ENCODE data around the gene MTHFR. TPM values are rescaled to one million over a fixed set of nuclear protein-coding genes. Genes with fewer than 3 reads are reported as not detected.

The MTHFR gene
- total RNA-seq, 1 donor, result 32.6 TPM

DNA sequence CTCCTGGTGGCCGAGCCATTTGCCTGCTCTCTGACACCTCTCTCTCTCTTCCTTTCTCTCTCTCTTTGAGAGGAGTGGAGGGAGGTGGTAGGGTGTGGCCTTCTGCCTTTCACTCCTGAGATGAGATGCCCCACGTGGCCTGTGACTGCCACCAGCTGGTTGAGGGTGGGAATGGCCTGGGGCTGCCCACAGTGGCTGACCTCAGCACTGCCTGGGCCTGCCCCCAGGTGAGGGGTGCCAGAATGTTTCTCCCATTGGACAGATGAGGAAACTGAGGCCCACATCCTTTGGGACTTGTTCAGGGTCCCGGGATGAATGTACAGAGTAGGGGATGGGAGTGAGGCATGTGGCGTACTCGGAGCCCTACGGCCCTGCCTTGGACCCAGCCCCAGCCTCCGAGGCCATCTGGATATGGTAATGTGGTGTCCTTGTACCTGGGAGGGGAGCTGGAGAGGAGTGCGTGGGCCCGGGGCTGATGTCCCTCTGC, 56.5 kb downstream of the MTHFR start:
- Histone ChIP-seq H3K4me2 (ENCODE audit: insufficient read depth, low read length) (no peak overlapping the region), H3K36me3 (ENCODE audit: insufficient read depth, low read length) (peaks cover 24% of the 10 kb centered on the region), H4K20me1 (ENCODE audit: insufficient read depth, low read length) (peaks cover 34% of the 10 kb centered on the region), H3K27me3 (ENCODE audit: insufficient read depth, low read length) (no peaks in the 10 kb centered on the region), H3K27ac (ENCODE audit: low read depth, low read length) (no peak overlapping the region), H3K9me3 (ENCODE audit: low read depth, low read length) (no peaks in the 10 kb centered on the region), H3K4me3 (ENCODE audit: insufficient read depth, low read length) (no peak overlapping the region), H3K79me2 (ENCODE audit: insufficient read depth, low read length) (no peaks in the 10 kb centered on the region), H2AFZ (ENCODE audit: low read length) (no peak overlapping the region), H3K4me1 (ENCODE audit: insufficient read depth, low read length) (no peaks in the 10 kb centered on the region)
- TF ChIP-seq, protein P1, sequence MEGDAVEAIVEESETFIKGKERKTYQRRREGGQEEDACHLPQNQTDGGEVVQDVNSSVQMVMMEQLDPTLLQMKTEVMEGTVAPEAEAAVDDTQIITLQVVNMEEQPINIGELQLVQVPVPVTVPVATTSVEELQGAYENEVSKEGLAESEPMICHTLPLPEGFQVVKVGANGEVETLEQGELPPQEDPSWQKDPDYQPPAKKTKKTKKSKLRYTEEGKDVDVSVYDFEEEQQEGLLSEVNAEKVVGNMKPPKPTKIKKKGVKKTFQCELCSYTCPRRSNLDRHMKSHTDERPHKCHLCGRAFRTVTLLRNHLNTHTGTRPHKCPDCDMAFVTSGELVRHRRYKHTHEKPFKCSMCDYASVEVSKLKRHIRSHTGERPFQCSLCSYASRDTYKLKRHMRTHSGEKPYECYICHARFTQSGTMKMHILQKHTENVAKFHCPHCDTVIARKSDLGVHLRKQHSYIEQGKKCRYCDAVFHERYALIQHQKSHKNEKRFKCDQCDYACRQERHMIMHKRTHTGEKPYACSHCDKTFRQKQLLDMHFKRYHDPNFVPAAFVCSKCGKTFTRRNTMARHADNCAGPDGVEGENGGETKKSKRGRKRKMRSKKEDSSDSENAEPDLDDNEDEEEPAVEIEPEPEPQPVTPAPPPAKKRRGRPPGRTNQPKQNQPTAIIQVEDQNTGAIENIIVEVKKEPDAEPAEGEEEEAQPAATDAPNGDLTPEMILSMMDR (IDR thresholded peaks at IDR 0.05; ENCODE audit: extremely low read depth, low read depth, low read length), result peak; percentile 27
- DNase-seq (ENCODE audit: insufficient read length, low spot score, missing footprints), result peak; percentile 63

DNA sequence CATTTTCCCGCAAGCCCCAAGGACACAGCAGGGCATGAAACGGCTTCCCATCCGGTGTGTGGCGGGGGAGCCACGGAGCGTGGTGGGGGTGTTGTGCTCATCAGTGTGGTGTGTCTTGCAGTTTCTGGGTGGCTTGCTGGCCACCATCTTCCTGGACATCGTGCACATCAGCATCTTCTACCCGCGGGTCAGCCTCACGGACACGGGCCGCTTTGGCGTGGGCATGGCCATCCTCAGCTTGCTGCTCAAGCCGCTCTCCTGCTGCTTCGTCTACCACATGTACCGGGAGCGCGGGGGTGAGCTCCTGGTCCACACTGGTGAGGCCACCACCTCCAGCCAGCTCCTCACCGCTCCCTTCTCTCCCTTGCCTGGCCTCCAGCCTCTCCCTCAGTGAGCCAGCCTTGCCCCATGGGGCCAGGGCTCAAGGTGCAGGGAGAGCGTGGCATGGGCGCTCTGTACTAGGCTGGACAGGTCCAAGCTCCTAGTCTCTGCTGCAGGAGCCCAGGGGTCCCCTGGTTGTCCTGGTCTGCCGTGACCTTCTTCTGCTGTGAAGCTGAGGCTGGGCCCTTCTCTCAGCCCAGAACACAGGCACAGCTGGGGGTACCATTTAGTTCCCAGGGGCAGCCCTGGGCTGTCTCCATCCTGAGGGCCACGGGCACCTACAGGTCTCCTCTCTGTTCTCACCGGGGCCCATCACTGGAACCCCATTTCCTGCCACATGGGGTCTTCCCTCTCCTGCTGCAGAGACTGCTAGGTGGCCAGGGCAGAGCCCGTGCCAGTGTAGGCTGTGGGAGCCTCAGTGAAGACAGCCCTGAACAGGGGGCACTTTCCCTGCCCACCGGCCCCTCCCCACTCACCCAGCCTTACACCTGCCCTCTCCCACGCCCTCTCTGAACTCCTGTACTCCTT, 57.2 kb downstream of the MTHFR start:
- TF ChIP-seq, protein P1 (IDR thresholded peaks at IDR 0.05; ENCODE audit: extremely low read depth, low read depth, low read length), result no peak
- peak; percentile 53 for DNase-seq (ENCODE audit: insufficient read length, low spot score, missing footprints)
- Histone ChIP-seq H3K36me3 (ENCODE audit: insufficient read depth, low read length) (peaks cover 24% of the 10 kb centered on the region), H3K27me3 (ENCODE audit: insufficient read depth, low read length) (no peaks in the 10 kb centered on the region), H3K4me3 (ENCODE audit: insufficient read depth, low read length) (no peak overlapping the region), H3K79me2 (ENCODE audit: insufficient read depth, low read length) (no peaks in the 10 kb centered on the region), H3K27ac (ENCODE audit: low read depth, low read length) (no peak overlapping the region), H3K4me2 (ENCODE audit: insufficient read depth, low read length) (no peak overlapping the region), H3K9me3 (ENCODE audit: low read depth, low read length) (no peaks in the 10 kb centered on the region), H4K20me1 (ENCODE audit: insufficient read depth, low read length) (peaks cover 34% of the 10 kb centered on the region), H3K4me1 (ENCODE audit: insufficient read depth, low read length) (no peaks in the 10 kb centered on the region), H2AFZ (ENCODE audit: low read length) (no peak overlapping the region)

DNA sequence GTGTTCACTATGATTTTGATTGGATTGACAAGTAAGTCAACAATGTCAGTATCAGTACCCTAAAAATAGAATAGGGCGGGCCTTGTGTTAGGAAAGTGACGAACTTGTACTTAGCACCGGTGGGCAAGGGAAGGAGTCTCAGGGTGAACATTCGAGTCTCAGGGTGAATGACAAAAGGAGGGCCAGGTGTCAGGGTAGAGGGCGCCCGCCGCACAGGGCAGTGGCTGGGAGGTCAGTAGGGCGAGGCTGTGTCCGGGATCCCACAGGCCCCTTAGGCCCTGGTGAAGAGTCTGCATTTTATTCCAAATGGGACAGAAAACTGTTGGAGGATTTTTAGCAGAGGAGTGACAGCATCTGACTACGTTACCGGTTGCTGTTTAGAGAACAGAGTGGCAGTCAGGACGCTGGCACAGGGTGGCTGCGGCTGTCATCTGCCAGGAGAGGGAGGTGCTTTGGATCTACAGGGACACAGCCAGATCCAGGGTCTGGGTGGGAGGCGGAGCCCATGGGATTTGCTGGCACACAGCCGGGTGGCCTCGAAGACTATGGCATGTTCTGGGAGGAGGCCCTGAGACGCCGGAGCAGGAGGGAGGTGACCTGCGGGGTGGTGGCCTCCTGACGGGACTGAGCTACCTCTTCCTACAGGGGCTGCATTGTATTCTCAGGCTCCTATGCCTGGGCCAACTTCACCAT, 58.8 kb downstream of the MTHFR start:
- TF ChIP-seq, protein P1 (IDR thresholded peaks at IDR 0.05; ENCODE audit: extremely low read depth, low read depth, low read length), result no peak
- Histone ChIP-seq H3K9me3 (ENCODE audit: low read depth, low read length) (no peaks in the 10 kb centered on the region), H3K27me3 (ENCODE audit: insufficient read depth, low read length) (no peaks in the 10 kb centered on the region), H3K4me3 (ENCODE audit: insufficient read depth, low read length) (no peak overlapping the region), H3K4me1 (ENCODE audit: insufficient read depth, low read length) (no peaks in the 10 kb centered on the region), H3K27ac (ENCODE audit: low read depth, low read length) (no peak overlapping the region), H3K79me2 (ENCODE audit: insufficient read depth, low read length) (no peaks in the 10 kb centered on the region), H4K20me1 (ENCODE audit: insufficient read depth, low read length) (peaks cover 44% of the 10 kb centered on the region), H2AFZ (ENCODE audit: low read length) (no peak overlapping the region), H3K4me2 (ENCODE audit: insufficient read depth, low read length) (no peak overlapping the region), H3K36me3 (ENCODE audit: insufficient read depth, low read length) (peaks cover 24% of the 10 kb centered on the region)
- peak; percentile 47 for DNase-seq (ENCODE audit: insufficient read length, low spot score, missing footprints)

DNA sequence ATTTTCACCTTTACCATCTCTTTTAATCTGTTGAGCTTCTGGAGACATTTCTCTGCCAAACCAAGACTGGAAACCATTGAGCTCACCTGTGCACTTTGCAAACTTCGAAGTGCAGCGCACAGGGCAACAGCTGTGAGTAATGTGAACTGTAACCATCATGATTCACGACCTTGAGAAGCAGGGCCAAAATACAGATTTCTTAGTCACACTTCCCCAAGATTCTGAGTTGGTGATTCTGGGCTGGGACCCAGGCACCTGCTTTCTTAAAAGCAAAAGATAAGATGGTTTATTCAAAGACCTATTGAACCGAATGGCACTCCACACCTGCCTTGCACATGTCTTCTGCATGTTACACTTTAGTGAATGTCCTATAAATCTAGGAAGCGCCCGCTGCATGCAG, 59.7 kb downstream of the MTHFR start:
- peak; percentile 88 for DNase-seq (ENCODE audit: insufficient read length, low spot score, missing footprints)
- H3K27ac ChIP-seq (ENCODE audit: low read depth, low read length), result no peak overlapping the region
- H3K36me3 ChIP-seq (ENCODE audit: insufficient read depth, low read length), result peaks cover 24% of the 10 kb centered on the region
- peaks cover 3% of the 10 kb centered on the region for H3K79me2 ChIP-seq (ENCODE audit: insufficient read depth, low read length)
- peaks cover 49% of the 10 kb centered on the region for H4K20me1 ChIP-seq (ENCODE audit: insufficient read depth, low read length)
- no peaks in the 10 kb centered on the region for H3K27me3 ChIP-seq (ENCODE audit: insufficient read depth, low read length)
- no peak overlapping the region for H3K4me2 ChIP-seq (ENCODE audit: insufficient read depth, low read length)
- no peaks in the 10 kb centered on the region for H3K4me1 ChIP-seq (ENCODE audit: insufficient read depth, low read length)
- no peaks in the 10 kb centered on the region for H3K9me3 ChIP-seq (ENCODE audit: low read depth, low read length)
- no peak overlapping the region for H2AFZ ChIP-seq (ENCODE audit: low read length)
- H3K4me3 ChIP-seq (ENCODE audit: insufficient read depth, low read length), result no peak overlapping the region
- TF ChIP-seq, protein P1 (IDR thresholded peaks at IDR 0.05; ENCODE audit: extremely low read depth, low read depth, low read length), result no peak
